ENCODE measurements around the gene FAM107B.

DNA sequence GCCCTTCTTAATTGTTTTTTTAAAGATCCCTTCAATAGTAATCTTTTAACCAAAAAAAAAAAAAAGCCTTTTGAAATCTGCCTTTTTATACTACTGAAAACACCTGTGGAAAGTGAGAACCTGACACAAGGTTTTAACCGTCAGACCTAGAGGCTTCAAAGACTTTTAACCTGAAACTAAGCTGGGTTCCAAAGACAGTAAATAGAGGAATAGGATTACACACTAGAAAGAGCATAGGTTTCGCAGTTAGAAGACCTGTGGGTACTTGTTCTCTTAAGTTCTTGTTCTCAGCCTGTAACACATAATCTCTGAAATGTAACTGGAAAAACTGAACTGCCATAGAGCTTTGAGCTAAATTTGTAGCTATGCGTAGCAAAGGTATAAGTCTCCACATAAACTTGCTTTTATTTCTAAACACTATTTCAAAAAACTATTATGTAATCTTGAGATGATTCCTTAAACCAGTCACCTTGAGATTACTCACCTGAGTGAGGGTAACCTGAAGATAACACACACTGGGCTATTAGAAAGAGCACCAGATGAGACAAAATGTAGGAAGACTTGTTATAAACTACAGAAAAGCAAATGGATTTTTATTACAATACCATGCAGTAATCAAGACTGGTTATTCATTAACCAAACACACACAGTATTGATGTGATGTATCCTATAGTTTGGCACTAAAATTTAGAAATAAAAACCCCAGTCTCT, 247.4 kb downstream of the FAM107B start:
- TF ChIP-seq, protein P1, sequence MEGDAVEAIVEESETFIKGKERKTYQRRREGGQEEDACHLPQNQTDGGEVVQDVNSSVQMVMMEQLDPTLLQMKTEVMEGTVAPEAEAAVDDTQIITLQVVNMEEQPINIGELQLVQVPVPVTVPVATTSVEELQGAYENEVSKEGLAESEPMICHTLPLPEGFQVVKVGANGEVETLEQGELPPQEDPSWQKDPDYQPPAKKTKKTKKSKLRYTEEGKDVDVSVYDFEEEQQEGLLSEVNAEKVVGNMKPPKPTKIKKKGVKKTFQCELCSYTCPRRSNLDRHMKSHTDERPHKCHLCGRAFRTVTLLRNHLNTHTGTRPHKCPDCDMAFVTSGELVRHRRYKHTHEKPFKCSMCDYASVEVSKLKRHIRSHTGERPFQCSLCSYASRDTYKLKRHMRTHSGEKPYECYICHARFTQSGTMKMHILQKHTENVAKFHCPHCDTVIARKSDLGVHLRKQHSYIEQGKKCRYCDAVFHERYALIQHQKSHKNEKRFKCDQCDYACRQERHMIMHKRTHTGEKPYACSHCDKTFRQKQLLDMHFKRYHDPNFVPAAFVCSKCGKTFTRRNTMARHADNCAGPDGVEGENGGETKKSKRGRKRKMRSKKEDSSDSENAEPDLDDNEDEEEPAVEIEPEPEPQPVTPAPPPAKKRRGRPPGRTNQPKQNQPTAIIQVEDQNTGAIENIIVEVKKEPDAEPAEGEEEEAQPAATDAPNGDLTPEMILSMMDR (conservative IDR thresholded peaks at IDR 0.05) = no peak
- no peak for TF ChIP-seq EZH2 (IDR thresholded peaks at IDR 0.05; ENCODE audit: low read depth)

Data from PC-9 (cell line).